Neural cell (in vitro differentiated cells): ENCODE data around the gene PDIA6.

ENCODE experiments used
- EP300 ChIP-seq: fragments of 450-650 bp; conservative IDR thresholded peaks from 2 replicates; pipeline ENCODE4 v1.6.1; 2014; ENCODE audit warnings: antibody characterized with exemption, mild to moderate bottlenecking, moderate library complexity; ENCODE audit not compliant: poor library complexity, severe bottlenecking
- POLR2AphosphoS5 ChIP-seq: IDR thresholded peaks from 2 replicates; pipeline ENCODE4 v1.6.1; 2012
- SMC3 ChIP-seq: fragments of 450-650 bp; conservative IDR thresholded peaks from 2 replicates; pipeline ENCODE4 v1.6.1; 2014; ENCODE audit warnings: antibody characterized with exemption, mild to moderate bottlenecking, moderate library complexity; ENCODE audit not compliant: poor library complexity
- TAF1 ChIP-seq: IDR thresholded peaks from 2 replicates; pipeline ENCODE4 v1.6.1; 2012; ENCODE audit warnings: low read depth
- TF ChIP-seq, protein P1 (sequence below): fragments of 450-650 bp; IDR thresholded peaks from 2 replicates; pipeline ENCODE4 v1.5.1; 2014; ENCODE audit warnings: antibody characterized with exemption, mild to moderate bottlenecking, moderate library complexity; ENCODE audit not compliant: poor library complexity, severe bottlenecking

DNA sequence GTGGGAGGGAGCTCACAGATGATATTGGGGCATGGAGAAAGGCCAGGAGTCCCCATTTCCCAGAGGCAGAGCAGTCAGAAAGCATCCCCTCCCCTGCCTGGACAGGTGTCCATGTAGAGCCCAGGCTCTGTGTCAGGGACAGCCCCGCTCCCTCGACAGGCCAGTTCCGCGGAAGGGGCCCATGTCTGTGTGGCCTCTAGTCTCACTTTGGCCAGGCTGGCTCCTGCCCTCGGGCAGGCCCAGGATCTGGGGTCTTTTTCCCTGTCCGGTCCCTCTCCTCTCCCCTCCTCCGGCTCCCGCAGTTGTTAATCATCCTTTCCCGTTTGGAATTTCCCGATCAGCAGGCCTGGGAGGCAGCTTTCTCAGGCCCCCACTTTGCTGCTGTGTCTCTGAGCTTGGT is 20.4 kb upstream of the PDIA6 start:
- TF ChIP-seq, protein P1, sequence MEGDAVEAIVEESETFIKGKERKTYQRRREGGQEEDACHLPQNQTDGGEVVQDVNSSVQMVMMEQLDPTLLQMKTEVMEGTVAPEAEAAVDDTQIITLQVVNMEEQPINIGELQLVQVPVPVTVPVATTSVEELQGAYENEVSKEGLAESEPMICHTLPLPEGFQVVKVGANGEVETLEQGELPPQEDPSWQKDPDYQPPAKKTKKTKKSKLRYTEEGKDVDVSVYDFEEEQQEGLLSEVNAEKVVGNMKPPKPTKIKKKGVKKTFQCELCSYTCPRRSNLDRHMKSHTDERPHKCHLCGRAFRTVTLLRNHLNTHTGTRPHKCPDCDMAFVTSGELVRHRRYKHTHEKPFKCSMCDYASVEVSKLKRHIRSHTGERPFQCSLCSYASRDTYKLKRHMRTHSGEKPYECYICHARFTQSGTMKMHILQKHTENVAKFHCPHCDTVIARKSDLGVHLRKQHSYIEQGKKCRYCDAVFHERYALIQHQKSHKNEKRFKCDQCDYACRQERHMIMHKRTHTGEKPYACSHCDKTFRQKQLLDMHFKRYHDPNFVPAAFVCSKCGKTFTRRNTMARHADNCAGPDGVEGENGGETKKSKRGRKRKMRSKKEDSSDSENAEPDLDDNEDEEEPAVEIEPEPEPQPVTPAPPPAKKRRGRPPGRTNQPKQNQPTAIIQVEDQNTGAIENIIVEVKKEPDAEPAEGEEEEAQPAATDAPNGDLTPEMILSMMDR = no peak
- no peak for TF ChIP-seq TAF1
- TF ChIP-seq EP300 = no peak
- no peak for TF ChIP-seq SMC3
- TF ChIP-seq POLR2AphosphoS5 = no peak
